Measurements from ENCODE around the gene NABP2.

DNA sequence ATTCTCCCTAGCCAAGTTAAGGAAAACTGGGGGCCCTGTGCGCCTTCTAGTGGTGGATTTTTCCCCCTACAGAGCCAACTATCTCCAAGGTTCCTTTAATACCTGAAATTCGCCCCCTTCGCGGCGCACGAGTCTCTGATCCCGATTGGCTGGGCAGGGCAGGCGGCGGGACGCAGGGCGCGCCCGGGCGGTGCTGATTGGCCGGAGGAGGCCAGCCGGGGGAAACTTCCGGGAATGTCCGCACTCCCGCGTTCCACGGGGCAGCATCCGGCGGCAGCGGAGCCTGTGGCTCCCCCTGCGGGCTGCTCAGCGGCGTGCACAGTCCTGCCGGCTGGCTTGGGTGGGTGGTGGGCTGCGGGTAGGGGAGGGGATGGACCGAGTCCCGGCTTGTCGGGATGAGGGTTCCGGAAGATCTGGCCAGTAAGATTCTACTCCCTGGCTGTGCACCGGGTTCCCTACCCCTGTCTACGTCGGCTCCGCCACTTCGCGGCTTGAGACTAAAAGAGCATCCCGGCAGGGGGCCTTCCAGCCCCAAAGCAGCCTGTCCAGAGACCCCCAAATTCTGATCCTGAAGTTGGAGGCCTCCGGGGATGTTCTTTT is at the start of gene NABP2:
- TF ChIP-seq POLR2A (IDR thresholded peaks at IDR 0.05), result peak in 1 of 2 donors; percentile 25
- TF ChIP-seq, protein P1, sequence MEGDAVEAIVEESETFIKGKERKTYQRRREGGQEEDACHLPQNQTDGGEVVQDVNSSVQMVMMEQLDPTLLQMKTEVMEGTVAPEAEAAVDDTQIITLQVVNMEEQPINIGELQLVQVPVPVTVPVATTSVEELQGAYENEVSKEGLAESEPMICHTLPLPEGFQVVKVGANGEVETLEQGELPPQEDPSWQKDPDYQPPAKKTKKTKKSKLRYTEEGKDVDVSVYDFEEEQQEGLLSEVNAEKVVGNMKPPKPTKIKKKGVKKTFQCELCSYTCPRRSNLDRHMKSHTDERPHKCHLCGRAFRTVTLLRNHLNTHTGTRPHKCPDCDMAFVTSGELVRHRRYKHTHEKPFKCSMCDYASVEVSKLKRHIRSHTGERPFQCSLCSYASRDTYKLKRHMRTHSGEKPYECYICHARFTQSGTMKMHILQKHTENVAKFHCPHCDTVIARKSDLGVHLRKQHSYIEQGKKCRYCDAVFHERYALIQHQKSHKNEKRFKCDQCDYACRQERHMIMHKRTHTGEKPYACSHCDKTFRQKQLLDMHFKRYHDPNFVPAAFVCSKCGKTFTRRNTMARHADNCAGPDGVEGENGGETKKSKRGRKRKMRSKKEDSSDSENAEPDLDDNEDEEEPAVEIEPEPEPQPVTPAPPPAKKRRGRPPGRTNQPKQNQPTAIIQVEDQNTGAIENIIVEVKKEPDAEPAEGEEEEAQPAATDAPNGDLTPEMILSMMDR (IDR thresholded peaks at IDR 0.05 in 4 of 5, conservative IDR thresholded peaks at IDR 0.05 in 1 of 5), result peak; percentile 94 to 96 (median 95)

Data from gastrocnemius medialis (tissue), 4 donors.